Panc1 (cell line): ENCODE results near the gene MYO16. TPM values are rescaled to one million over a fixed set of nuclear protein-coding genes. Genes with fewer than 3 reads are reported as not detected.

Source experiments
- ATAC-seq: fragments of 200-7000 bp; cut with Tn5 transposase; 2 replicates; pipeline ENCODE4 v1.9.1; 2020; ENCODE audit warnings: mild to moderate bottlenecking, moderate library complexity
- BruUV-seq: library from RNA; stranded (reverse); fragments of 400-500 nt; replicated peaks from 2 replicates; lab custom pipeline; 2021; lab: Mats Ljungman, UMichigan
- CTCF ChIA-PET: fragments of 300-600 bp; sonication (Branson Sonifier 250); formaldehyde crosslinking; loops from one replicate; lab custom pipeline; 2022; ENCODE audit warnings: antibody characterized with exemption; lab: Charles Lee
- POLR2A ChIA-PET: fragments of 300-600 bp; sonication (Branson Sonifier 250); formaldehyde crosslinking; loops from one replicate; lab custom pipeline; 2022; ENCODE audit warnings: antibody characterized with exemption; lab: Charles Lee
- DNase-seq: peaks from one replicate; pipeline ENCODE4 v3.0.0-alpha.2; 2010; ENCODE audit warnings: low read depth, low spot score
- H3K27ac ChIP-seq: 2 replicates; pipeline ENCODE4 v1.5.1; 2011; ENCODE audit warnings: mild to moderate bottlenecking, low read length, inconsistent platforms
- H3K27me3 ChIP-seq: fragments of 200-500 bp; sonication (Bioruptor generic); 2 replicates; pipeline ENCODE4 v1.6.0; 2014; ENCODE audit warnings: low read length, inconsistent platforms; ENCODE audit not compliant: control insufficient read depth, insufficient read depth
- H3K36me3 ChIP-seq: fragments of 200-500 bp; sonication (Bioruptor generic); 2 replicates; pipeline ENCODE4 v1.5.1; 2014; ENCODE audit warnings: inconsistent platforms, mild to moderate bottlenecking, low read length, moderate library complexity; ENCODE audit not compliant: control insufficient read depth, insufficient read depth
- H3K4me1 ChIP-seq: 2 replicates; pipeline ENCODE4 v1.5.1; 2011; ENCODE audit warnings: inconsistent platforms, mild to moderate bottlenecking, low read length, moderate library complexity; ENCODE audit not compliant: control insufficient read depth, insufficient read depth
- H3K4me3 ChIP-seq, 2 experiments: 2 replicates each; pipeline ENCODE4 v1.5.1; 2011 to 2012; ENCODE audit warnings: low read depth in 2 of 2, low read length in 2 of 2, mild to moderate bottlenecking in 2 of 2, inconsistent platforms in 1 of 2, moderate library complexity in 1 of 2
- H3K9me3 ChIP-seq: fragments of 200-500 bp; sonication (Bioruptor generic); 2 replicates; pipeline ENCODE4 v1.5.1; 2014; ENCODE audit warnings: low read depth, mild to moderate bottlenecking, inconsistent platforms, low read length, moderate library complexity; ENCODE audit not compliant: control insufficient read depth, insufficient read depth
- CTCF ChIP-seq: fragments of 450-650 bp; IDR thresholded peaks from 2 replicates; pipeline ENCODE4 v1.5.1; 2017; ENCODE audit warnings: mild to moderate bottlenecking
- POLR2AphosphoS5 ChIP-seq: IDR thresholded peaks from 2 replicates; pipeline ENCODE4 v1.6.1; 2012; ENCODE audit warnings: mild to moderate bottlenecking, low read depth, low read length, moderate library complexity
- SIN3A ChIP-seq: IDR thresholded peaks from 2 replicates; pipeline ENCODE4 v1.6.1; 2012; ENCODE audit warnings: low read depth, mild to moderate bottlenecking, low read length, moderate library complexity, borderline replicate concordance; ENCODE audit not compliant: insufficient read depth
- TCF7L2 ChIP-seq: IDR thresholded peaks from 2 replicates; pipeline ENCODE4 v1.6.1; 2011; ENCODE audit warnings: mild to moderate bottlenecking, low read depth, low read length, inconsistent platforms
- in situ Hi-C: cut with HindIII; loops from 2 replicates; pipeline ENCODE4 v1.10.0; 2016; ENCODE audit warnings: low sequenced_read_pairs, low pct_unique_long_range_greater_than_20kb
- intact Hi-C: fragments of 100-400 bp; cut with micrococcal nuclease; formaldehyde crosslinking; loops from one replicate; pipeline ENCODE4 v1.10.0; 2022; ENCODE audit not compliant: unreplicated experiment
- total RNA-seq: library from RNA; stranded (reverse); gene quantifications from one replicate; pipeline ENCODE4 v1.2.1, GENCODE V29; 2021; ENCODE audit not compliant: unreplicated experiment
- TF ChIP-seq, protein P1 (sequence below), 2 experiments: IDR thresholded peaks; 2 replicates each; pipeline ENCODE4 v1.6.1; 2011 to 2012; ENCODE audit warnings: low read depth in 2 of 2, control low read depth in 1 of 2, low read length in 1 of 2, mild to moderate bottlenecking in 1 of 2, moderate library complexity in 1 of 2; ENCODE audit not compliant: insufficient read depth in 1 of 2

The MYO16 gene
- total RNA-seq, 1 experiment from 2014 or later: 0.08 TPM

DNA sequence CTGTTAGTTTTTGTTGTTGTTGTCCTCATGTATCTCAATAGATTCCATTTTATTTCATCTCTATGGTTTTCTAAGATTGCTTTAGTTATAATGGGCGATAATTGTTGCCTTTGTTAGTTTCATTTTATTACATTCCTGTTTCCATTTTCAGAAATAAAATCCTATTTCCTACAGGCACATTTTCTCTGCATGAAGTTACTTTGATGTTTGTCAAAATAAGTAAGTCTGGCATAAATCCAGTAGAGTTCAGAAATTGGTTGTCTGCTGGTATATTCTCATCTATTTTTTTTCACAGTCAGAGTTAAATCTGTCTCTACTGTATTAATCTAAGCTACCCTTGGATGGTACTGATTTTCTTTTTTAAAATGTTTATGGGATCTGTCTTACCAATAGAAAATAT lies 204.1 kb downstream of the MYO16 start:
- ATAC-seq: no peak
- Histone ChIP-seq H3K27me3 (no peaks in the 10 kb centered on the region), H3K36me3 (no peaks in the 10 kb centered on the region), H3K27ac (no peak overlapping the region), H3K4me3 (no peak overlapping the region), H3K9me3 (no peaks in the 10 kb centered on the region), H3K4me1 (no peaks in the 10 kb centered on the region)
- TF ChIP-seq, protein P1, sequence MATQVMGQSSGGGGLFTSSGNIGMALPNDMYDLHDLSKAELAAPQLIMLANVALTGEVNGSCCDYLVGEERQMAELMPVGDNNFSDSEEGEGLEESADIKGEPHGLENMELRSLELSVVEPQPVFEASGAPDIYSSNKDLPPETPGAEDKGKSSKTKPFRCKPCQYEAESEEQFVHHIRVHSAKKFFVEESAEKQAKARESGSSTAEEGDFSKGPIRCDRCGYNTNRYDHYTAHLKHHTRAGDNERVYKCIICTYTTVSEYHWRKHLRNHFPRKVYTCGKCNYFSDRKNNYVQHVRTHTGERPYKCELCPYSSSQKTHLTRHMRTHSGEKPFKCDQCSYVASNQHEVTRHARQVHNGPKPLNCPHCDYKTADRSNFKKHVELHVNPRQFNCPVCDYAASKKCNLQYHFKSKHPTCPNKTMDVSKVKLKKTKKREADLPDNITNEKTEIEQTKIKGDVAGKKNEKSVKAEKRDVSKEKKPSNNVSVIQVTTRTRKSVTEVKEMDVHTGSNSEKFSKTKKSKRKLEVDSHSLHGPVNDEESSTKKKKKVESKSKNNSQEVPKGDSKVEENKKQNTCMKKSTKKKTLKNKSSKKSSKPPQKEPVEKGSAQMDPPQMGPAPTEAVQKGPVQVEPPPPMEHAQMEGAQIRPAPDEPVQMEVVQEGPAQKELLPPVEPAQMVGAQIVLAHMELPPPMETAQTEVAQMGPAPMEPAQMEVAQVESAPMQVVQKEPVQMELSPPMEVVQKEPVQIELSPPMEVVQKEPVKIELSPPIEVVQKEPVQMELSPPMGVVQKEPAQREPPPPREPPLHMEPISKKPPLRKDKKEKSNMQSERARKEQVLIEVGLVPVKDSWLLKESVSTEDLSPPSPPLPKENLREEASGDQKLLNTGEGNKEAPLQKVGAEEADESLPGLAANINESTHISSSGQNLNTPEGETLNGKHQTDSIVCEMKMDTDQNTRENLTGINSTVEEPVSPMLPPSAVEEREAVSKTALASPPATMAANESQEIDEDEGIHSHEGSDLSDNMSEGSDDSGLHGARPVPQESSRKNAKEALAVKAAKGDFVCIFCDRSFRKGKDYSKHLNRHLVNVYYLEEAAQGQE (IDR thresholded peaks at IDR 0.05; ENCODE audit: insufficient read depth in 1 of 2, low read depth in 2 of 2, low read length in 1 of 2): no peak
- TF ChIP-seq CTCF (no peak), SIN3A (no peak), TCF7L2 (no peak), POLR2AphosphoS5 (no peak)
- BruUV-seq: no TSS peak
- in situ Hi-C loops (no loop called here), intact Hi-C loops (no loop called here)
- no peak for DNase-seq
- ChIA-PET POLR2A (no interaction called here), CTCF (no interaction called here)

DNA sequence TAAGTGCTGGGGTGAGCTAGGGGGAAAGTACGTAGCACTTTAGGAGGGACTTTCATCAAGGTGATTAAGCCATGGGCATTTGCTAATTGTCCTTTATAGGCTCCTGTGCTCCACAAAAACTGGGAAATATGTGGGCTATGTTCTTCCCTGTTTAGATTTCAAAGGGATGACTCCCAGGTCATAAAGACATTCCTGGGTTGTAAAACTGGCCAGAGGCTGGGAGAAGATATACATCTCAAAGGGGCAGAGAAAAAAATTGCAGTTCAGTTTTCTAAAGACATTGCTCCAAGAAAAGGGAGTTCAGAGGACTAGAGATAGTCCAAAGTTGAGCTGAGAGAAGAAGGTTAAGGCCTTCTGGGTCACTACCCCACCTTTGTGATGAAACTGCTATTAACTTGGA lies 204.8 kb downstream of the MYO16 start:
- no TSS peak for BruUV-seq
- in situ Hi-C loops (no loop called here), intact Hi-C loops (no loop called here)
- ChIA-PET POLR2A (no interaction called here), CTCF (no interaction called here)
- Histone ChIP-seq H3K4me1 (no peaks in the 10 kb centered on the region), H3K36me3 (no peaks in the 10 kb centered on the region), H3K4me3 (no peak overlapping the region), H3K9me3 (no peaks in the 10 kb centered on the region), H3K27ac (no peak overlapping the region), H3K27me3 (no peaks in the 10 kb centered on the region)
- ATAC-seq: peak; percentile 62; the same call in 1 of the 2 replicates
- peak; percentile 62 for TF ChIP-seq TCF7L2
- TF ChIP-seq POLR2AphosphoS5: no peak
- TF ChIP-seq, protein P1 (IDR thresholded peaks at IDR 0.05; ENCODE audit: insufficient read depth in 1 of 2, low read depth in 2 of 2, low read length in 1 of 2): no peak
- DNase-seq: no peak
